H1 (cell line): ENCODE measurements around the gene SECISBP2. TPM values are rescaled to one million over a fixed set of nuclear protein-coding genes. Genes with fewer than 3 reads are reported as not detected.
A peak's percentile ranks its signal among the peaks of the same experiment; 100 is the strongest.

Experiments used
- CTCF ChIA-PET: fragments of 300-600 bp; sonication (Branson Sonifier 250); formaldehyde crosslinking; loops from one replicate; lab custom pipeline; 2021; ENCODE audit not compliant: partially characterized antibody; lab: Charles Lee
- POLR2A ChIA-PET: fragments of 300-600 bp; sonication (Branson Sonifier 250); formaldehyde crosslinking; loops from one replicate; lab custom pipeline; 2021; ENCODE audit warnings: inconsistent platforms; ENCODE audit not compliant: partially characterized antibody; lab: Charles Lee
- DNase-seq, 2 experiments: peaks; one replicate each; pipeline versions ENCODE4 v3.0.0 to v3.0.0-alpha.2; 2010 to 2022; ENCODE audit warnings: low spot score in 2 of 2, low read depth in 1 of 2, mixed read lengths in 1 of 2
- FAIRE-seq: peaks from 2 replicates; lab custom pipeline; 2011; peaks lifted over from hg19 to GRCh38; lab: Jason Lieb, UNC
- H2AFZ ChIP-seq: 2 replicates; pipeline ENCODE4 v1.8.1; 2012; ENCODE audit warnings: low read length, inconsistent platforms
- H2AK5ac ChIP-seq: 2 replicates; pipeline ENCODE4 v1.6.1; 2013; ENCODE audit warnings: low read depth, low read length
- H2BK120ac ChIP-seq: replicated peaks from 2 replicates; pipeline ENCODE3; 2013; ENCODE audit warnings: low read depth, low read length, inconsistent platforms
- H2BK12ac ChIP-seq: 2 replicates; pipeline ENCODE4 v1.6.1; 2013; ENCODE audit warnings: low read depth, low read length
- H2BK15ac ChIP-seq: 2 replicates; pipeline ENCODE4 v1.6.1; 2013; ENCODE audit warnings: low read length
- H2BK20ac ChIP-seq: 2 replicates; pipeline ENCODE4 v1.6.1; 2013; ENCODE audit warnings: low read length
- H2BK5ac ChIP-seq: 2 replicates; pipeline ENCODE4 v1.6.1; 2013; ENCODE audit warnings: low read depth, low read length
- H3K14ac ChIP-seq: 2 replicates; pipeline ENCODE4 v1.6.1; 2013; ENCODE audit warnings: inconsistent platforms; ENCODE audit not compliant: insufficient read length
- H3K18ac ChIP-seq: 2 replicates; pipeline ENCODE4 v1.6.1; 2013; ENCODE audit warnings: low read length; ENCODE audit errors: extremely low read depth
- H3K23ac ChIP-seq: 2 replicates; pipeline ENCODE4 v1.6.1; 2013; ENCODE audit warnings: inconsistent platforms; ENCODE audit not compliant: insufficient read length
- H3K23me2 ChIP-seq: 2 replicates; pipeline ENCODE4 v1.6.1; 2013; ENCODE audit warnings: low read depth, low read length
- H3K27ac ChIP-seq: 2 replicates; pipeline ENCODE4 v1.6.1; 2011; ENCODE audit warnings: low read depth, low read length, inconsistent platforms
- H3K27me3 ChIP-seq, 4 experiments: replicated peaks in 1 of 4; 1 replicate in 1 of 4; 2 replicates in 3 of 4; pipeline versions ENCODE4 v1.6.1 to v1.8.1; 2011 to 2013; ENCODE audit warnings: low read length in 3 of 4, mild to moderate bottlenecking in 3 of 4, inconsistent platforms in 2 of 4, mixed read lengths in 2 of 4, moderate library complexity in 1 of 4; ENCODE audit not compliant: control insufficient read depth in 3 of 4, insufficient read depth in 3 of 4; ENCODE audit errors: extremely low read depth in 1 of 4
- H3K36me3 ChIP-seq, 4 experiments: 2 replicates each; pipeline versions ENCODE4 v1.6.1 to v1.8.1; 2011 to 2013; ENCODE audit warnings: mild to moderate bottlenecking in 4 of 4, low read length in 3 of 4, moderate library complexity in 2 of 4, control low read depth in 1 of 4, inconsistent platforms in 1 of 4; ENCODE audit not compliant: insufficient read depth in 4 of 4, control insufficient read depth in 2 of 4
- H3K4ac ChIP-seq: replicated peaks from 2 replicates; pipeline ENCODE3; 2013; ENCODE audit warnings: low read length, low read depth, mixed read lengths, inconsistent platforms; ENCODE audit not compliant: insufficient read length
- H3K4me1 ChIP-seq, 4 experiments: replicated peaks in 1 of 4; 1 replicate in 1 of 4; 2 replicates in 3 of 4; pipeline versions ENCODE4 v1.6.1 to v1.8.1; 2011 to 2013; ENCODE audit warnings: low read length in 3 of 4, inconsistent platforms in 2 of 4, mixed read lengths in 1 of 4; ENCODE audit not compliant: insufficient read depth in 4 of 4, control insufficient read depth in 3 of 4
- H3K4me2 ChIP-seq, 2 experiments: 2 replicates each; pipeline versions ENCODE4 v1.6.1 to v1.8.1; 2011 to 2013; ENCODE audit warnings: low read depth in 2 of 2, low read length in 2 of 2, control low read depth in 1 of 2, inconsistent platforms in 1 of 2, mild to moderate bottlenecking in 1 of 2; ENCODE audit not compliant: insufficient read depth in 1 of 2
- H3K4me3 ChIP-seq, 4 experiments: fragments of 200-600, 300-600 bp in 1 of 4; sonication (generic), shearing (Covaris generic), sonication (Bioruptor Twin) in 1 of 4; 2 replicates each; pipeline versions ENCODE4 v1.5.1 to v1.8.1; 2011 to 2016; ENCODE audit warnings: low read length in 4 of 4, low read depth in 3 of 4, control low read depth in 2 of 4, inconsistent platforms in 2 of 4, mild to moderate bottlenecking in 2 of 4, mixed read lengths in 1 of 4, moderate library complexity in 1 of 4; ENCODE audit not compliant: insufficient read depth in 2 of 4; ENCODE audit errors: extremely low read depth in 1 of 4
- H3K56ac ChIP-seq: replicated peaks from 2 replicates; pipeline ENCODE3; 2013; ENCODE audit warnings: low read depth, mild to moderate bottlenecking, mixed read lengths, low read length, inconsistent platforms; ENCODE audit not compliant: insufficient read length
- H3K79me1 ChIP-seq: 2 replicates; pipeline ENCODE4 v1.6.1; 2013; ENCODE audit warnings: low read depth, low read length, control low read depth
- H3K79me2 ChIP-seq, 2 experiments: 2 replicates each; pipeline versions ENCODE4 v1.6.1 to v1.8.1; 2012 to 2013; ENCODE audit warnings: low read length in 2 of 2, mild to moderate bottlenecking in 2 of 2, inconsistent platforms in 1 of 2; ENCODE audit not compliant: insufficient read depth in 2 of 2, control insufficient read depth in 1 of 2
- H3K9ac ChIP-seq, 4 experiments: replicated peaks in 1 of 4; 1 replicate in 1 of 4; 2 replicates in 3 of 4; pipeline versions ENCODE4 v1.6.1 to v1.8.1; 2011 to 2013; ENCODE audit warnings: low read depth in 3 of 4, low read length in 3 of 4, control low read depth in 2 of 4, mild to moderate bottlenecking in 2 of 4, moderate library complexity in 2 of 4, inconsistent platforms in 1 of 4; ENCODE audit errors: extremely low read depth in 1 of 4
- H3K9me3 ChIP-seq, 2 experiments: 2 replicates each; pipeline versions ENCODE4 v1.6.1 to v1.8.1; 2012 to 2013; ENCODE audit warnings: mild to moderate bottlenecking in 2 of 2, moderate library complexity in 2 of 2, control low read depth in 1 of 2, inconsistent platforms in 1 of 2, low read depth in 1 of 2, low read length in 1 of 2, mixed read lengths in 1 of 2; ENCODE audit not compliant: insufficient read depth in 2 of 2
- H4K20me1 ChIP-seq, 2 experiments: replicated peaks in 1 of 2; 2 replicates each; pipeline versions ENCODE3 to v1.8.1; 2011 to 2013; ENCODE audit warnings: inconsistent platforms in 2 of 2, low read length in 2 of 2, mild to moderate bottlenecking in 1 of 2; ENCODE audit not compliant: insufficient read depth in 2 of 2, control insufficient read depth in 1 of 2
- H4K5ac ChIP-seq: 2 replicates; pipeline ENCODE4 v1.6.1; 2013; ENCODE audit warnings: low read length, low read depth, mixed read lengths, inconsistent platforms; ENCODE audit not compliant: insufficient read length
- H4K8ac ChIP-seq: 2 replicates; pipeline ENCODE4 v1.8.0; 2013; ENCODE audit warnings: mild to moderate bottlenecking, moderate library complexity, low read length, inconsistent platforms; ENCODE audit not compliant: insufficient read depth; ENCODE audit errors: extremely low read depth
- H4K91ac ChIP-seq: replicated peaks from 2 replicates; pipeline ENCODE3; 2013; ENCODE audit warnings: low read length, mixed read lengths, inconsistent platforms; ENCODE audit not compliant: insufficient read length
- ATF3 ChIP-seq: IDR thresholded peaks from 2 replicates; pipeline ENCODE4 v1.6.1; 2011; ENCODE audit warnings: low read depth, mild to moderate bottlenecking, low read length; ENCODE audit not compliant: insufficient read depth
- CBX5 ChIP-seq: fragments of 300-800, 300-1000 bp; sonication (generic); IDR thresholded peaks from 2 replicates; pipeline ENCODE4 v1.7.1; 2016; ENCODE audit warnings: antibody characterized with exemption, low read length, low read depth
- CEBPB ChIP-seq: IDR thresholded peaks from 2 replicates; pipeline ENCODE4 v1.6.1; 2012; ENCODE audit warnings: low read depth, low read length
- E2F6 ChIP-seq: IDR thresholded peaks from 2 replicates; pipeline ENCODE4 v1.6.1; 2012; ENCODE audit warnings: inconsistent platforms
- HDAC6 ChIP-seq: IDR thresholded peaks from one replicate; pipeline ENCODE4 v1.7.1; 2012; ENCODE audit warnings: low read depth, mild to moderate bottlenecking, inconsistent platforms, low read length, moderate library complexity
- MAFK ChIP-seq: IDR thresholded peaks from 2 replicates; pipeline ENCODE4 v1.6.1; 2012; ENCODE audit warnings: low read depth, mild to moderate bottlenecking, improper control_type of control experiment, low read length
- PHF8 ChIP-seq: fragments of 200-600 bp; sonication (generic); conservative IDR thresholded peaks from 2 replicates; pipeline ENCODE4 v1.7.1; 2012; ENCODE audit warnings: low read depth, mild to moderate bottlenecking, inconsistent platforms, low read length, moderate library complexity
- RAD21 ChIP-seq, 2 experiments: IDR thresholded peaks in 1 of 2; conservative IDR thresholded peaks in 1 of 2; 2 replicates each; pipeline ENCODE4 v1.6.1; 2011; ENCODE audit warnings: low read depth in 2 of 2, low read length in 2 of 2, improper control_type of control experiment in 1 of 2, inconsistent platforms in 1 of 2, mild to moderate bottlenecking in 1 of 2, moderate library complexity in 1 of 2
- TCF12 ChIP-seq: IDR thresholded peaks from 2 replicates; pipeline ENCODE4 v1.6.1; 2011; ENCODE audit warnings: low read depth, mild to moderate bottlenecking, low read length
- ZNF274 ChIP-seq: IDR thresholded peaks from 2 replicates; pipeline ENCODE4 v1.7.0; 2012; ENCODE audit warnings: low read length, borderline replicate concordance; ENCODE audit errors: extremely low read depth
- WGBS, 2 experiments: shearing (Covaris generic) in 1 of 2; methylation state at CpG; one replicate each; pipeline versions ENCODE4 v1.1.6 to v1.1.7; 2013 to 2015; ENCODE audit warnings: low lambda C conversion rate in 2 of 2, mixed read lengths in 2 of 2, inconsistent platforms in 1 of 2, low coverage in 1 of 2, missing lambda C conversion rate in 1 of 2; ENCODE audit not compliant: insufficient replicate concordance in 2 of 2, insufficient coverage in 1 of 2, insufficient read length in 1 of 2; ENCODE audit errors: extremely low coverage in 1 of 2, missing lambda C conversion rate in 1 of 2; 5-methylcytosine and 5-hydroxymethylcytosine counted together
- polyA plus RNA-seq, 7 experiments: library from polyadenylated mRNA; depleted of rRNA in 3 of 7; stranded (reverse) in 5 of 7; unstranded in 2 of 7; fragments of >200 nt in 5 of 7; fragments of 200-250 nt in 2 of 7; gene quantifications; 1 replicate in 5 of 7; 2 replicates in 1 of 7; 4 replicates in 1 of 7; pipeline versions ENCODE4 v1.2.1 to v1.2.3, GENCODE V29; 2011 to 2013; ENCODE audit warnings: missing spikeins in 2 of 7, mixed read lengths in 2 of 7
- total RNA-seq: library from RNA; stranded (reverse); fragmentation: NEBNext Ultra II Directional; extraction: Animal tissue kit (Norgen Biotek cat#: 25700); gene quantifications from 2 replicates; pipeline ENCODE4 v1.2.1, GENCODE V29; 2021

SECISBP2 gene
- total and polyA plus RNA-seq, 2 of the 8 experiments (the other 6 are each of a cell fraction or from before 2014, with no cell fraction given): 39.0 to 61.7 TPM

DNA sequence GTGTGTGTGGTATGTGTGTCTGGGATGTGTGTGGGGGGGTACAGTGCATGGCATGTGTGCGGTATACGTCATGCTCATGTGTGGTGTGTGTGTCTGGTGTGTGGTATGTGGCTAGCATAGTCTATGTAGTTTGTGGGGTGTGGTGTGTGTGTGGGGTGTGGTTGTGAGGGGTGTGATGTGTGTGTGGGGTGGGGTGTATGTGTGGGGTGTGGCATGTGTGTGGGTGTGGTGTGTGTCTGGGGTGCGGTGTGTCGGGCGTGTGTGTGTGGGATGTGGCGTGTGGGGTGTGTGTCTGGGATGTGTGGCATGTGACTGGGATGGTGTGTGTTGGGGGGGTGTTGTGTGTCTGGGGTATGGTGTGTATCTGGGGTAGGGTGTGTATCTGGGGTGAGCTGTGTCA, 52.3 kb downstream of the SECISBP2 start:
- Histone ChIP-seq H2AFZ (no peak overlapping the region), H3K23ac (no peak overlapping the region), H3K9ac (no peak overlapping the region), H2BK20ac (no peak overlapping the region), H2BK12ac (peak overlapping the region; percentile 30; the same call in 1 of the 2 replicates), H3K14ac (no peak overlapping the region), H2BK5ac (no peak overlapping the region; the same call in 1 of the 2 replicates), H3K4me1 (no peaks in the 10 kb centered on the region), H3K27ac (no peak overlapping the region), H3K9me3 (no peaks in the 10 kb centered on the region), H4K91ac (peak overlapping the region; percentile 85), H4K8ac (peak overlapping the region; percentile 51), H3K4ac (peak overlapping the region; percentile 91), H2BK15ac (peak overlapping the region; percentile 65; the same call in 1 of the 2 replicates), H3K18ac (no peak overlapping the region), H2BK120ac (no peak overlapping the region), H3K56ac (peak overlapping the region; percentile 77), H3K4me3 (no peak overlapping the region), H3K79me1 (peaks cover 4% of the 10 kb centered on the region), H3K4me2 (no peak overlapping the region), H4K20me1 (peaks cover 0 to 23% of the 10 kb centered on the region in 2 experiments), H4K5ac (no peak overlapping the region), H2AK5ac (no peak overlapping the region; the same call in 1 of the 2 replicates), H3K27me3 (no peaks in the 10 kb centered on the region), H3K36me3 (no peaks in the 10 kb centered on the region; a peak in 1 of 8 replicates), H3K79me2 (no peaks in the 10 kb centered on the region), H3K23me2 (peaks cover 27% of the 10 kb centered on the region; the same call in 1 of the 2 replicates)
- FAIRE-seq (no peak), DNase-seq (no peak)
- CTCF ChIA-PET: no interaction called here
- POLR2A ChIA-PET: no interaction called here
- WGBS, 2 experiments: 94% methylated on average over 3 of the region's 6 CpGs; no CpG with 5 or more reads in 1 of the 2 experiments
- TF ChIP-seq ZNF274: no peak
- no peak for TF ChIP-seq E2F6
- TF ChIP-seq PHF8: no peak
- TF ChIP-seq TCF12: no peak
- no peak for TF ChIP-seq CBX5
- no peak for TF ChIP-seq RAD21 (IDR thresholded peaks at IDR 0.05 in 1 of 2, conservative IDR thresholded peaks at IDR 0.05 in 1 of 2; ENCODE audit: low read depth in 2 of 2, low read length in 2 of 2)
- TF ChIP-seq ATF3: no peak
- TF ChIP-seq CEBPB: no peak
- no peak for TF ChIP-seq HDAC6
- TF ChIP-seq MAFK: no peak
